A673 (cell line): Measurements from ENCODE around the gene MYO18B. TPM values are rescaled to one million over a fixed set of nuclear protein-coding genes. Genes with fewer than 3 reads are reported as not detected.

Experiments
- BruUV-seq: library from RNA; stranded (reverse); fragments of 400-500 nt; replicated peaks from 2 replicates; lab custom pipeline; 2021; lab: Mats Ljungman, UMichigan
- CTCF ChIA-PET: fragments of 300-600 bp; sonication (Branson Sonifier 250); formaldehyde crosslinking; loops from one replicate; lab custom pipeline; 2022; ENCODE audit warnings: antibody characterized with exemption; lab: Charles Lee
- POLR2A ChIA-PET: fragments of 300-600 bp; sonication (Branson Sonifier 250); formaldehyde crosslinking; loops from one replicate; lab custom pipeline; 2022; ENCODE audit warnings: antibody characterized with exemption; ENCODE audit not compliant: low non-redundant PET; lab: Charles Lee
- DNase-seq: peaks from one replicate; pipeline ENCODE4 v3.0.0-alpha.2; 2015; ENCODE audit warnings: low spot score
- H3K27ac ChIP-seq: fragments of 200-600 bp; sonication (generic); 2 replicates; pipeline ENCODE4 v1.5.1; 2016; ENCODE audit warnings: mixed run types, low read depth, mild to moderate bottlenecking, mixed read lengths, antibody characterized with exemption, low read length; ENCODE audit not compliant: poor library complexity, severe bottlenecking
- H3K27me3 ChIP-seq: fragments of 200-600 bp; sonication (generic); replicated peaks from 2 replicates; pipeline ENCODE4 v1.6.1; 2017; ENCODE audit warnings: mixed run types, low read depth, mild to moderate bottlenecking, mixed read lengths, antibody characterized with exemption, low read length; ENCODE audit not compliant: insufficient read depth, poor library complexity
- H3K36me3 ChIP-seq: fragments of 200-600 bp; sonication (generic); 2 replicates; pipeline ENCODE4 v1.6.1; 2016; ENCODE audit warnings: mixed run types, mild to moderate bottlenecking, mixed read lengths, antibody characterized with exemption, low read length; ENCODE audit not compliant: insufficient read depth, poor library complexity, severe bottlenecking
- H3K4me1 ChIP-seq: fragments of 200-600 bp; sonication (generic); 2 replicates; pipeline ENCODE4 v1.6.1; 2017; ENCODE audit warnings: mixed run types, mild to moderate bottlenecking, mixed read lengths, antibody characterized with exemption, low read length; ENCODE audit not compliant: insufficient read depth, poor library complexity, severe bottlenecking
- H3K4me3 ChIP-seq: fragments of 200-600 bp; sonication (generic); 2 replicates; pipeline ENCODE4 v1.5.1; 2016; ENCODE audit warnings: low read depth, mixed run types, mild to moderate bottlenecking, mixed read lengths, low read length; ENCODE audit not compliant: poor library complexity, severe bottlenecking
- H3K9me3 ChIP-seq: fragments of 200-600 bp; sonication (generic); 2 replicates; pipeline ENCODE4 v1.6.1; 2016; ENCODE audit warnings: mixed run types, low read depth, mild to moderate bottlenecking, mixed read lengths, antibody characterized with exemption, low read length; ENCODE audit not compliant: poor library complexity, severe bottlenecking
- CTCF ChIP-seq: fragments of 300-800, 200-600 bp; sonication (generic); conservative IDR thresholded peaks from 2 replicates; pipeline ENCODE4 v1.5.1; 2017; ENCODE audit warnings: low read depth, mild to moderate bottlenecking, antibody characterized with exemption, low read length, moderate library complexity, mixed read lengths
- EZH2 ChIP-seq: fragments of 200-600 bp; sonication (generic); IDR thresholded peaks from 2 replicates; pipeline ENCODE4 v1.6.1; 2017; ENCODE audit warnings: borderline replicate concordance, low read depth, mild to moderate bottlenecking, mixed read lengths, antibody characterized with exemption, low read length; ENCODE audit not compliant: poor library complexity, severe bottlenecking
- intact Hi-C: fragments of 100-400 bp; cut with micrococcal nuclease; formaldehyde crosslinking; loops from one replicate; pipeline ENCODE4 v1.10.0; 2022; ENCODE audit not compliant: unreplicated experiment
- total RNA-seq: library from RNA; stranded (reverse); gene quantifications from 2 replicates; pipeline ENCODE4 v1.2.3, GENCODE V29; 2021

The MYO18B gene
- total RNA-seq, 1 experiment from 2014 or later: not detected

GRCh38 chr22:25750569-25751173, 8.7 kb downstream of the MYO18B start:
- no peaks in the 10 kb centered on the region for H3K36me3 ChIP-seq
- H3K4me3 ChIP-seq: no peak overlapping the region
- H3K27me3 ChIP-seq: no peaks in the 10 kb centered on the region
- no peaks in the 10 kb centered on the region for H3K9me3 ChIP-seq
- TF ChIP-seq EZH2 (no peak), CTCF (no peak)
- DNase-seq: no peak
- no peak overlapping the region for H3K27ac ChIP-seq
- CTCF ChIA-PET: no interaction called here
- intact Hi-C loops: no loop called here
- H3K4me1 ChIP-seq: no peaks in the 10 kb centered on the region
- POLR2A ChIA-PET: no interaction called here
- no TSS peak for BruUV-seq

GRCh38 chr22:25751174-25751581, 9.2 kb downstream of the MYO18B start:
- CTCF ChIA-PET: no interaction called here
- TF ChIP-seq CTCF (no peak), EZH2 (no peak)
- Histone ChIP-seq H3K36me3 (no peaks in the 10 kb centered on the region), H3K4me1 (no peaks in the 10 kb centered on the region), H3K27me3 (no peaks in the 10 kb centered on the region), H3K9me3 (no peaks in the 10 kb centered on the region), H3K4me3 (no peak overlapping the region), H3K27ac (no peak overlapping the region)
- BruUV-seq: no TSS peak
- DNase-seq: no peak
- intact Hi-C loops: no loop called here
- POLR2A ChIA-PET: no interaction called here

GRCh38 chr22:25752615-25753214, 10.7 kb downstream of the MYO18B start:
- no peaks in the 10 kb centered on the region for H3K9me3 ChIP-seq
- POLR2A ChIA-PET: no interaction called here
- BruUV-seq: no TSS peak

More at GRCh38 chr22:25752615-25753214, 10.7 kb downstream of the MYO18B start:
- intact Hi-C loops: no loop called here
- H3K27ac ChIP-seq: no peak overlapping the region
- no peak overlapping the region for H3K4me3 ChIP-seq
- TF ChIP-seq CTCF: no peak
- CTCF ChIA-PET: no interaction called here
- H3K4me1 ChIP-seq: no peaks in the 10 kb centered on the region
- no peak for DNase-seq
- H3K27me3 ChIP-seq: no peaks in the 10 kb centered on the region
- H3K36me3 ChIP-seq: no peaks in the 10 kb centered on the region
